NCI-H2227 (cell line): ENCODE results near the gene DEPP1.

Experiments used
- DNase-seq: peaks from one replicate; lab custom pipeline; 2025; ENCODE audit not compliant: unreplicated experiment; lab: John Stamatoyannopoulos, UW

Gene DEPP1

DNA sequence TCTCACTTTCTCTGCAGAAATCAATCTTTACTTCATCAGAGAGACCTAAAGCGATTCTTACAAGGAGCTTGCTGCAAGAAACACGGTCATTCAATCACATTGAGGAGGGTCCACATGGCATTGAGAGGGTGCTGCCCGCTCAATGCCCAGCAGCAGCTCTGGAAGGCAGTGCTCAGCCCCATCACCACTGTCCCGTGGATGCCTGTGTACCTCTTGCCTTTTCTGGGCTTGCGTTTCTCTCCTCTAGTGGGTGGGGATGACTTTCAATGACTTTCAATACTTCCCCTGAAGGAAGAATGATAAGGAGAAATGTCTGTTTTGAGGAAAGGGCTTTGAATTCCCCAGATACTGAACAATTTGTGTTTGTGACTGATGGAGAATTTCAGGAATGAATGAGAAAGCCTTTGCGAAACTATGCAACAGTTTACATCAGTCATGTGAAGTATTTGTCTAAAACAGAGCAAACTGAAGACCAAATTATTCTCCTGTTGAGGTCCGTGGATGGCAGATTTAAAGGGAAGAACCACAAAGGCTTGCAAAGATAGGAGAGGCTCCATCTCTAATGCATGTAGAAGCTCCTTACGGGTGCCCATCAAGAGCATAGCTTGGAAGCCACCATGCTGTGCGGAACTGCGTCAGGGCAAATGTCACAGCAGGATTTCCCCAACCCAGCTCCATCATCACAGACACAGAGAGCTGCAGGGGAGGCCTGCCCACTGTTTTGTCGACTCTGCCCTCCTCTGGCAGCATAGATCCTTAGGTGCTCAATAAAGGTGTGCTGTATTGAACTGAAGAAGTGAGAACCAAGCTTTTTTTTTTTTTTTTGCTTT is 15.5 kb upstream of the DEPP1 start:
- no peak for DNase-seq

DNA sequence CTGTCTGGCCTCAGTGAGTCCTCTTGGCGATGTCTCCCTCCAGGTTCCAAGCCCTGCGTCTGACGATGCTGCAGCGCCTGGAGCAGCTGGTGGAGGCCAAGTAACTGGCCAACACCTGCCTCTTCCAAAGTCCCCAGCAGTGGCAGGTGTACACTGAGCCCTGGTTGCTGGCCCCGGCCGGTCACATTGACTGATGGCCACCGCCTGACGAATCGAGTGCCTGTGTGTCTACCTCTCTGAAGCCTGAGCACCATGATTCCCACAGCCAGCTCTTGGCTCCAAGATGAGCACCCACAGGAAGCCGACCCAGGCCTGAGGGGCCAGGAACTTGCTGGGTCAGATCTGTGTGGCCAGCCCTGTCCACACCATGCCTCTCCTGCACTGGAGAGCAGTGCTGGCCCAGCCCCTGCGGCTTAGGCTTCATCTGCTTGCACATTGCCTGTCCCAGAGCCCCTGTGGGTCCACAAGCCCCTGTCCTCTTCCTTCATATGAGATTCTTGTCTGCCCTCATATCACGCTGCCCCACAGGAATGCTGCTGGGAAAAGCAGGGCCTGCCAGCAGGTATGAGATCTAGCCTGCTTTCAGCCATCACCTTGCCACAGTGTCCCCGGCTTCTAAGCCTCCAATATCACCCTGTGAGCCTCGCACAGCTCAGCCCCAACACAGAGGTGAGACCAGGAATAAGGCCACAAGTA is 14.8 kb upstream of the DEPP1 start:
- no peak for DNase-seq

DNA sequence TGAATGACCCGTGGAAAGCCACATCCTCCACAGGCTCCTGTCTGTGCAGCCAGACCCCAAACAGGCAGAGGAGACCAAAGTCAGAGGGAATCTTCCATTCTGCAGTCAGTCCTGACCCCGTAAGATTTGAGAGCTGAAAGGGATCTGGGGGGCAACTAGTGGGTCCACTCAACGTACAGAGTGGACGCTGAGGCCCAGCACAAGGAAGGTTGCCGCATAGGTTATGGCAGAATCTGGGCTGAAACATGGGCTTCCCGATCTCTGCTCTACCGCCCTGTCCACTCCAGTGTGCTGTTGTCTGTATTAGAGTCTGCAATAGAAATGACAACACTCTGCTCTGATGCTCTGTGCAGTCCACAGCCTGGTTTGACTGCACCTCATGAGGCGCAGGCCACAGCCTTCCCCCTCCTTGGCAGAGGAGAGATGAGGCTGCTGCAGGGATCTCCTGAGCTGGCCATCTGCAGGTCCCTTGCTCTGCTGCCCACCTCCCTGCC is 14.2 kb upstream of the DEPP1 start:
- no peak for DNase-seq

DNA sequence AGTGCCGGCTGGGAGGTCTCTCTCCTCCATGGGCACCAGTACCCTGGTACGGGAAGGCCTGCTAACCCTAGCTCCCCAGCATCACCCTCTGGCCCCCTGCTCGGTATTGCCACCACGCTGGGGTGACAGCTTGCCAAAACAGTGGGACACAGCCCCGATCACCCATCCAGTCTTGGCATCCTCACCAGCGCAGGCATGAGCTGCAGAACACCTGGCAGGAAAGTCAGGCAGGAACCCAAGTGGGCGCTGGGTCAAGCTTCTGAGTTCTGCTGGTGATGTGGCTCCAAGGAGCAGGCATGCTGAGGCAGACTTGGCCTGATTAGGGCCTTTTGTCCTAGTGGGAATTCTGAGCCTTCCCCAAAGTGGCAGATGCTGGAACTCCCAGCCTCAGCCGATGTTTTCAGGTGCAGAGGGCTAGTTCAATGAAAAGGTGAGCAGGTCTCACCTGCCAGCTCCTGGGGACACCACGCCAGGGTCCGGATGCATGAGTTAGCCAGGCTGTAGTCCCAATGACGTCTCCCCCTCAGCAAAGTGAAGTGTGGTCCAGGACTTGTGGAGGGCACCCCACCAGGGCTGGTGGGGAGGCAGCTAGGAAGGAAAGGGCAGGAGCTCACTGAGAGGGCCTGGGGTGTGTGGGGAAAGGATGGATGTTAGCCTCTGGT is 13.6 kb upstream of the DEPP1 start:
- DNase-seq: no peak

DNA sequence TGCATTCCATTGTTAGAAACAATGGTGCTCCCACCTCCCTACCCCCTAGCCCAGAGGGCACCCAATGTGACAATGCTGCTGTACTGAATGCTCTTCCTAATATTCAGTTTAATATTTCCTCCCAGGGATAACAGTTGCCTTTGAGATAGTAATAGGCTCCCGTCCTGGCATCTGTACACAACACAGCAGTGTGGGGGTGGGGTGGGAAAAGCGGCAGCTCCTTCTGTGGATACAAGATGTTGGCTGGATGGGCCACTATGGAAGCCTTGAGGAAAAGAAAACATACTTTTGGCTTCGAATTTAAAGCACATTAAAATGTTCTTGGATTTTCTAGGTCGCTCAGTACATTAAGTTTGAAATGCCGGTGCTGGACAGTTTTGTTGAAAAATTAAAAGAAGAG is 13.0 kb upstream of the DEPP1 start:
- DNase-seq: no peak

DNA sequence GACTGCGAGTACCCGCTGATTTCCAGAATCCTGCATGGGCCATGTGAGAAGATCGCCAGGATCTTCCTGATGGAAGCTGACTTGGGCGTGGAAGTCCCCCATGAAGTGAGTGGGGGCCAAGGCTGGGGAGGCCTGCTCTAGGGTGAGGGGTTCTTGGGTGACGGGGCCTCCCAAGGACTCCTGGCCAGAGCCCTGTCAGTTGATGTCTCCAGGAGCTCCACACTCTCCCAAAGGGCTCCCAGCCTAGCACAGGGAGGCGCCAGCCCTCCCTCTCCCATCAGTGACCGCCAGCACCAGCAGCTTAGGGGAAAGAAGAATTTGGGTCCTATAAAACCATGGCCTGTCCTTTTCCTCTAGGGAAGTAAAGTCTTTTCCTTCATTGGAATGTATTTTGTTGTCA is 12.4 kb upstream of the DEPP1 start:
- no peak for DNase-seq

DNA sequence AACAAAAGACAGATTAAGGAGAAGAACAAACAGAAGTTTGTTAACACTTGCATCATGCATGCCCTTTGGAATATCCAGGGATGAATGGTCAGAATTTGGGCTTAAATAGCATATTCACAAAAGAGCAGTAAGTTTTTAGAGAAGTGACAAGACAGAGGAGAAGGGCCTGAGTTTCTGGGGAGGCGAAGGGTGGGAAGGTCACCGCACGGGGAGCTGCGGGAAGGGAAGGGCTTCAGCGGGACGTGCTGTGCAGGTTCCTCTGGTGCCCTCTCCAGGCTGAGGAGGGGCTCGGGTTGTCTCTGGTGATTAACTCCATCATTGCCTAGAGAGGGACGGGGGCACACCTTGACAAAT is 11.7 kb upstream of the DEPP1 start:
- no peak for DNase-seq

DNA sequence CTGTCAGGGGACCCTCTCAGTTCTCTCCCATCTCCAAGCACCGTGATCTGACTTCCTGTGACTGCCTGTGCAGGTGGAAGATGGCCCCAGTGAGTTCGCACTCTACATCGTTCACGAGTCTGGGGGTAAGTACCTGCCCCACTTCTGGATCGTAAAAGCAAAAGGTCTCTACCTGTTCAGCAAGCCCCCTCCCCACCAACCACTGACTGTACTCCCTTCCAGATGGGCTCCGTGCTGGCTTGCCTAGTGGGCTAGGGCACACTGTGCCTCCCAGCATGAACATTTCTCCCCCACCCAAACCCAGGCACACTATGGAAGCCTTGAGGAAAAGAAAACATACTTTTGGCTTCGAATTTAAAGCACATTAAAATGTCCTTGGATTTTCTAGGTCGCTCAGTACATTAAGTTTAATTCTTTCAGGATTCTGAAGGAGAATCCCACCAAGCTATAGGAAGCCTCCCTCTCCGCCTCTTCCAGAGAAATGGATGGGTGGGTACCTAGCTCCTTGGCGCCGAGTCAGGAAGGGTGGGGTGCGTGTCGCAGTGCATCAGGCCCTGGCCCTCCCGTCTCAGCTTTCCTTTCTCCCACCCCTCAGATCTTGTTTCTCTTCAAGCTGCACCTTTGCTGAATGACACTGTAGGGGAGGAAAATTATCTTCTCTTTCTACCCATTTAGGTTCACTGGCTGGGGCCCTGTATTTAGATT is 11.1 kb upstream of the DEPP1 start:
- DNase-seq: no peak

DNA sequence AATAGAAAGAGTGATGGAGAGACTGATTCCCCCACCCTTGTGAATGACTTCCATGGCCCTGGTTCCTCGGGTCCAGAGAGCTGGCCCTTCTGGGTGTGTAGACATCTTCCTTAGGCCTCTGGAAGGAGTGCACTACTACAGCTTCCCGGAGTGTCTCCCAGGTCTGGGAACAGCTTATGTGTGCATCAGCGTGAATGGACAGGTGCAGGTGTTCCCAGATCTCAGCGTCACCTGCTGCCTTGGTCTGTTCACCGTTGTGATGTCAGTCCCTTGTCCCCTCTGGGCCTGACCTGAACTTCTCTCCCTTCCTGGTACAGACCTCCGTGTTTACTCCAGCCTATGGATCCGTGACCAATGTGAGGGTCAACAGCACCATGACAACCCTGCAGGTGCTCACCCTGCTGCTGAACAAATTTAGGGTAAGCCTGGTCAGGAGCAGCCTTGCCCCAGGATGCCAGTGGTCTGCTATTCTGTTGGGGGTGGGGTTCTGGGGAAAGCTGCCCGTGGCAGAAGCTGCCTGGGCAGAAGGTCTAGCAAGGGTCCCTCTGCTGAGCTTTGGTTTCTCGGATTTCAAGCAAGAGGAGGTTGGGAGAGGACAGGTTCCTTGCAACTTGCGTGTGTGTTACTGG is 10.5 kb upstream of the DEPP1 start:
- DNase-seq: no peak

DNA sequence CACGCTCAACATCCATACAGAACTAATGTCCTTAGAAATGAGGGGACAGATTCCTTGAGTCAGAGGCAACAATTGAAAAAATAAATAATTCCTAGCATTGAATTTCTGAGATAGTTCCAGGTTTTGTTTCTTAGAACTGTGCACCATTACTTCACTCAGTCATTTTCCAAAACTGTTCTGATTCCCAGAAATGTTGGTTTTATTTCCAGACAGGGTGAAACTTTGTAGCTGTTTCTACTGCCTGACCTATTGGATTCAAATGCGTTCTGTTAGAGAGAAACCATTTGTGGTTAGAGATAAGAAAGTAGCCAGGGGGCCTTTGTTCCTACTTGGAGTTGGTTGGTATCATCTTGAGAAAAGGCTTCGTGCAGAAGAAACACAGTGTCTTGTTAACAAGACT is 8.1 kb upstream of the DEPP1 start:
- DNase-seq: no peak

DNA sequence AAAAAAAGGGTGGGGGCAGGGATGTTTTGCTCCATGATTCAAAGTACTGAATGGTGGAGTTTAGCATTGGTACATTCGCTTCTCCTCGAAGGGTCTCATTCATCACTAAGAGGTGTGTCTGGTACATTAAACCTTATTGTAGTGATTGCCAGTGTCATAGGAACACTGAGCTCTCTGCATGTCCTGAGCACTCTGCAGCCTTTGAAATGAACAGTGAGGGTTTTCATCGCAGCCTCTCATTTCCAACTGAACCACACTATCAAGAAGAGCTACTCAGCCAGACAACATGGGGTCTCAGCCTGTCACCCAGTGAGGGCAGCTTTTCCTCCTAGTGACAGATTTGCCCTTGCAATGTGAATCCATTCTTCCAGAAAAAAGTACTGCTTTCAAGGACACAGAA is 7.6 kb upstream of the DEPP1 start:
- no peak for DNase-seq

DNA sequence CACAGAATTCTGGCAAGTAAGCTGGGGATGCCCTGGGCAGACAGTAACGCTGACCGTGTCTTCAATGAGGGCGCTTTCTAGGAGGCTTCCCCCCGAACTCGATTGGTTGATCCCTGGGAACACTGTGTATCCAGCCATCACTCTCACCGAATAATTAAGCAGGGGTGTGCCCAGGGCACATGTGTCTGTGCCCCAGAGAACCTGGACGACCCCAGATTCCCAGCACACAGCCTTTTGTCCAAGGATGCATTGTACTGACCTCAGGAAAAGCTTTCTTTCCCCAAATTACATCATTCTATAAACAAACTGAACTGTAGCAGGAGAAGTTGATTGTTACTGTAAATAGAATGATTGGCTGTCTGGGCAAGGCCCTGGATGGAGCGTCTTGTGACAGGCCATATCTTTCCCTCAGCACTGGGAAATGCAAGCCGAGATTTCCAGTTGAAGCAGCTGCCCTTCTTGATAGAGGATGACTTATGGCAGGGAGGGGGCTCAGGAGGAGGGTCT is 6.6 kb upstream of the DEPP1 start:
- DNase-seq: no peak

DNA sequence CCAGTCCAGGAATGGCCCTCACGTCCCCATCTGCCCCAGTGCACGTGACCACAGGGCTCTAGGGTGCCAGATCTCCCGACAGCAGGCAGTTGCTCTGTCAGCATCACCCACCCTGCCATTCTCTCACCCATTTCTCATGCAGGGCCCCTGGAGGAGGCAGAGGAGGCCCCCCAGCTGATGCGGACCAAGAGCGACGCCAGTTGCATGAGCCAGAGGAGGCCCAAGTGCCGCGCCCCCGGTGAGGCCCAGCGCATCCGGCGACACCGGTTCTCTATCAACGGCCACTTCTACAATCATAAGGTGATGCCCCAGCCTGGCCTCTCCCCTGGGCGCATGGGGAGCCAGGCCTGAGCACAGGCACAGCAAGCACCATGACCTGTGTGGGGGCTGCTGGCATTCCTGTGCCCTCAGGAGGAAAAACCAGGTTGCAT is 6.1 kb upstream of the DEPP1 start:
- no peak for DNase-seq

DNA sequence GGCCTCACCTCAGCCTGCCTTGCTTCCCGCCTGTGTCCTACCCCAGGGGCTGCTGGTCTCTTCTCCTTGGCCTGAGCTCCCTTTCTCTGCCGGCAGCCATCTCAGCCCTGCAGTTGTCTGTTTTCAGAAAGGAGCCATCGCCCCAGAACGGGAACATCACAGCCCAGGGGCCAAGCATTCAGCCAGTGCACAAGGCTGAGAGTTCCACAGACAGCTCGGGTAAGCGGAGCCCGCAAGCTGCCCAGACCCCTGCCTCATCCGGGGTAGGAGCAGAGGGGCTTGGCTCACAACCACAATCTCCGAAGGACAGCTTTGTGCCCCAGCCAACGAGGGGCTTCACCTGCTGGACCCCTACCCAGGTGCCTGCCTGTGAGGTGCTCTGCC is 5.3 kb upstream of the DEPP1 start:
- no peak for DNase-seq

DNA sequence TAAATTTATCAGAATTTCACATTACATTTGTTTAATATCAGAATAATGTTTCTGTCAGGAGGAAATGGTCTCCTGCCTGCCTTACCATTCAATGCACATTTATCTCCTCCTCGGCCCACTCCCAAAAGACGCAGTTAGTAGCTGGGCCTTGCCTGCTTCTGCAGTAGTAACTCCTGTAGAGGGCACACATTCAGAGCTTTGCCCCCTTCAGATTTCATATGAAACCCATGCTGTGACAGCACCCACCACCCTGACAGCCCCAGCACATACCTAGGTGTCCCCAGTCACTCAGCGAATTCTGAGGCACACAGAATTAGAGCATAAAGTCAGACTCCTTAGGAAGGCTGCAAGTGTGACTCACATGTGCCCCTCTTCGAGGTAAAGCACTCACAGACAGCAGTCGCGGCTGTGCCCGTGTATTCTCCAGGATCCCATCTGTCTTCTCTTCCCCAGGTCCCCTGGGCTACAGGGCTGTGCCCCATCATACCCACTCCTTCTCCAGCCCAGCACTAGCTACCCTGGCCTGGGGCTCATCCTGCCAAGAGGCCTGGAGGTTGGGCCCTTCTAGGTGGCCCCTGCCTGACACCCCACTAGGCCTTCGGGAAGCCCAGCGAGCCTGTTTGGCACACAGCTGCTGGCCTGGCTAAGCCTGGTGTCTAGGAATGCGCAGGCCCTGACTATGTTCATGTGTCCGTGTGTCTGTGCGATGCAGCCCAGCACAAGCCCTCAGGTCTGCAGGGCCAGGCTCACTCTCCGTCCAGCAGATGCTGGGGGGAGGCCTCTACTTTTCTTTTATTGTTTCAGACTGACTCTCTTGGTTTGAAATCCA is 4.7 kb upstream of the DEPP1 start:
- DNase-seq: no peak

DNA sequence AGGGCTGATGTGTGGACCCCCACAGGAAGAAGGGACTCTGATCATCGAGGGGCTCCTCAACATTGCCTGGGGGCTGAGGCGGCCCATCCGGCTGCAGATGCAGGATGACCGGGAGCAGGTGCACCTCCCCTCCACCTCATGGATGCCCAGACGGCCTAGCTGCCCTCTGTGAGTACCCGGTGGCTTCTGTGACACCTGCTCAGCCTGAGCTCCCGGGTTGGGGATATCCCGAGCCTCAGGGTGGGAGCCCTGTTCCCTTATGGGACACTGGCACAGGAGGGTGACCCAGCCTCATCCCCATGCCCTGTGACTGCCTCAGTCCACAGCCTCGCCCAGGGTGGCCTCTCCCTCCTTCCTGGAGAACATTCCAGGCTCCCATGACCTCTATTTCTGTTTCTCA is 3.9 kb upstream of the DEPP1 start:
- DNase-seq: no peak

DNA sequence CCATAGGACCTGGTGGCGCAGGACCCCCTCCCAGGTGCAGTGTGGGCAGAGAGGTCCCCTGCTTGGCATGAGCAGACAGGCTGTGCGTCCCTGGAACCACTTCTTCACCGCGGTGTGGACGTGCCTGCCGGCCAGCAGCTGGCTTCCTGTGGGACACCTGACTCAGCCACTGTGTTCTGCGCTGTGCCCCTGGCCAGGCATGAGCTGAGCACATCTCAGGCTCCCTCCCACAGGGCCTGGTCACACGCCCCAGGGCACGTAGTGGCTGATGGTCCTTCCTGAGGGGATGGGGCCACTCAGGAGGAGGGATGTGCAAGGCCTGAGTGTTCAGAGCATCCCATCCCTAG is 3.5 kb upstream of the DEPP1 start:
- no peak for DNase-seq

DNA sequence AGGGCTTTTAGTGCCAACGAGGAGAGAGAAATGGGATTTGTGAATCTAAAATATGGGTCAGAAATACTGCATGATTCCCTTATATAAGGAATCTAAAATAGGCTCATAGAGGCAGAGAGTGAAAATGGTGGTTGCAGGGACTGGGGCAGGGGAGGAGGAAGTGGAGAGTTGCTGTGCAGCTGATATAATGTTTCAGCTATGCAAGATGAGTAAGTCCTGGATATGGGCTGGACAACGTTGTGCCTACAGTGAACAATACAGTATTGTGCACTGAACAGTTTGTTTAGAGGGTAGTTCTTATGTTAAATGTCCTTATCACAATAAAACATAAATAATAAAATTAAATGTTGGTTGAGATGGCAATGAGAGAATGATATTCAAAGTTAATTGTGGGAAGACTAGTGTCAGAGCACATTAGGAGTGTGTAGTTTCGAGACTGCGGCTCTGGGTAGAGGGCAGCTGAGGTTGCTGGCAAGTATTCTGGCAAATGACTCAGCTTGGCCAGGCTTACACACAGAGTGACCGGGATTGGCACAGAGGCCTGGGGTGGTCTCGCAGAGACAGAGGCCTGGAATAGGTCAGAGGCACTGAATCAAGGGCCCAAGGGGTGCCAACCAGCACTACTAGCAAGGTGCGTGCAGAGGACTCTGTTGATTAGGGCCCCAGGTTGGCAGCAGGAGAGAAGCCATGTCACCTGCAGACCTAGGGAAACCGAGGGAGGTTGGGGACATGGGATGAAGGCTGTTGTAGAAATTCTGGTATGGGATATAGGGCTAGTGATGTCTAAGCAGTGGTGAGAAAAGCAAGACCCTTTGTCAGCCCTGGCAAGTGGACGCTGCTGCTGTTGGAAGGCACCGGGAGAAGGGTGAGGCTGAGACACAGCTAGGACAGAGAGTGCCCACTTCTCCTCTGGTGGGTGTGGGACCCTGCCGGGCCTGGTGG is 2.8 kb upstream of the DEPP1 start:
- DNase-seq: no peak
